AG09319 (cell line): ENCODE measurements around the gene MED10.
"Not testable (repeated sequence)": the region's sequence is repeated elsewhere in the genome, so short reads cannot be mapped to it uniquely, and the experiment has no call there.

Source experiments
- DNase-seq: peaks from one replicate; pipeline ENCODE4 v3.0.0-alpha.2; 2010; ENCODE audit warnings: low read depth; ENCODE audit errors: extremely low read depth
- TF ChIP-seq, protein P1 (sequence below): IDR thresholded peaks from 2 replicates; pipeline ENCODE4 v1.5.1; 2011; ENCODE audit warnings: low read depth, mild to moderate bottlenecking, inconsistent platforms, low read length, moderate library complexity

The MED10 gene

GRCh38 chr5:6373081-6373846 lies 5.1 kb downstream of the MED10 start:
- TF ChIP-seq, protein P1, sequence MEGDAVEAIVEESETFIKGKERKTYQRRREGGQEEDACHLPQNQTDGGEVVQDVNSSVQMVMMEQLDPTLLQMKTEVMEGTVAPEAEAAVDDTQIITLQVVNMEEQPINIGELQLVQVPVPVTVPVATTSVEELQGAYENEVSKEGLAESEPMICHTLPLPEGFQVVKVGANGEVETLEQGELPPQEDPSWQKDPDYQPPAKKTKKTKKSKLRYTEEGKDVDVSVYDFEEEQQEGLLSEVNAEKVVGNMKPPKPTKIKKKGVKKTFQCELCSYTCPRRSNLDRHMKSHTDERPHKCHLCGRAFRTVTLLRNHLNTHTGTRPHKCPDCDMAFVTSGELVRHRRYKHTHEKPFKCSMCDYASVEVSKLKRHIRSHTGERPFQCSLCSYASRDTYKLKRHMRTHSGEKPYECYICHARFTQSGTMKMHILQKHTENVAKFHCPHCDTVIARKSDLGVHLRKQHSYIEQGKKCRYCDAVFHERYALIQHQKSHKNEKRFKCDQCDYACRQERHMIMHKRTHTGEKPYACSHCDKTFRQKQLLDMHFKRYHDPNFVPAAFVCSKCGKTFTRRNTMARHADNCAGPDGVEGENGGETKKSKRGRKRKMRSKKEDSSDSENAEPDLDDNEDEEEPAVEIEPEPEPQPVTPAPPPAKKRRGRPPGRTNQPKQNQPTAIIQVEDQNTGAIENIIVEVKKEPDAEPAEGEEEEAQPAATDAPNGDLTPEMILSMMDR = no peak
- no peak for DNase-seq

GRCh38 chr5:6372251-6373080 lies 5.9 kb downstream of the MED10 start:
- DNase-seq = no peak
- TF ChIP-seq, protein P1 = no peak

DNA sequence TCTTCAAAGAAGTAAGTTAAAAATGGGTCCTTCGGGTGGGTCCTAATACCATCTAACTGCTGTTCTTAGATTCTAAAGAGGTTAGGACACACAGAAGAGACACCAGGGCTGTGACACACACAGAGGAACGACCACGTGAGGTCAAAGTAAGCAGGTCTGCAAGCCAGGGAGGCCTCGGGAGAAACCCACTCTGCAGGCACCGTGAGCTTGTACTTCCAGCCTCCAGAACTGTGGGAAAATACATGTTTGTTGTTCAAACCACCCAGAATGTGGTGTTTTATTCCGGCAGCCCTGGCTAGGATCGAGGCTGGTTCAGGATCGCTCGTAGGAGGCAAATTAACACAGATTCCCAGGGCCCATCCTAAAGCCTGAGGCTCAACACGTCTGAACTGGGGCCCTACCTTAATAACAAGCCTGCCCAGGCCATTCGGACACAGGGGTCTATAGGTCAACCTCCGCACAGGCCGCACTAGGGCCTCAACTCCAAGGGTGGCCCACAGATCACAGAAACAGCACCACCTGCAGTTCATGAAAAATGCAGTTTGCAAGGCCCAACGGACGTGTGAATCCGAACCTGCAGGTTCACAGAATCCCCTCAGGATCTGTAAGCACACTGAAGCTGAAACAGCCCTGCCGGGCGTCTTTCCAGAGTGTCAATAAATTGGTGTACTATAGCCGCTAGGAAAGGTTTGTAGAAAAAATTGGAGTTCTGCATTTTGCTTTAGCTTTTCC lies 7.1 kb downstream of the MED10 start:
- TF ChIP-seq, protein P1 = no peak
- DNase-seq = no peak

DNA sequence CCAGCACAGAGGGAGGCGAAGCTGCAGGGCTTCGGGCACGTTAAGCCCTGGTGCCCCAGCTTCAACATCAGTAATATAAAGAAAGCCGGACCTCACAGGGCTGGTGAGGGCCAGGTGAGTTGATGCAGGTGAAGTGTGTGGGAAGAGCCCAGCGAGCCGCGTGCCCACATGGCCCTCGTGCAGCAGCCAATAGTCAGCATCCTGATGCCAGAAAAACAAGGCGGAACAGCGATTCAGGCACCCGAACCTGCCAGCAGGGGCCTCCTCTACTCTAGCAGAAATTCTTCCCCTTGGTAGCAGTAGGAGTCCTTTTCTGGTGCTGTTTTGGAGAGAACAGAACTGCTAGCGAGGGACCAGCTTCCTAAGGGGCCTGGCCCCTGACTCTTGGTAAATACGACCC lies 7.8 kb downstream of the MED10 start:
- TF ChIP-seq, protein P1 = no peak
- DNase-seq = no peak

GRCh38 chr5:6365977-6366590 lies 12.3 kb downstream of the MED10 start:
- no peak for DNase-seq
- TF ChIP-seq, protein P1 = no peak

DNA sequence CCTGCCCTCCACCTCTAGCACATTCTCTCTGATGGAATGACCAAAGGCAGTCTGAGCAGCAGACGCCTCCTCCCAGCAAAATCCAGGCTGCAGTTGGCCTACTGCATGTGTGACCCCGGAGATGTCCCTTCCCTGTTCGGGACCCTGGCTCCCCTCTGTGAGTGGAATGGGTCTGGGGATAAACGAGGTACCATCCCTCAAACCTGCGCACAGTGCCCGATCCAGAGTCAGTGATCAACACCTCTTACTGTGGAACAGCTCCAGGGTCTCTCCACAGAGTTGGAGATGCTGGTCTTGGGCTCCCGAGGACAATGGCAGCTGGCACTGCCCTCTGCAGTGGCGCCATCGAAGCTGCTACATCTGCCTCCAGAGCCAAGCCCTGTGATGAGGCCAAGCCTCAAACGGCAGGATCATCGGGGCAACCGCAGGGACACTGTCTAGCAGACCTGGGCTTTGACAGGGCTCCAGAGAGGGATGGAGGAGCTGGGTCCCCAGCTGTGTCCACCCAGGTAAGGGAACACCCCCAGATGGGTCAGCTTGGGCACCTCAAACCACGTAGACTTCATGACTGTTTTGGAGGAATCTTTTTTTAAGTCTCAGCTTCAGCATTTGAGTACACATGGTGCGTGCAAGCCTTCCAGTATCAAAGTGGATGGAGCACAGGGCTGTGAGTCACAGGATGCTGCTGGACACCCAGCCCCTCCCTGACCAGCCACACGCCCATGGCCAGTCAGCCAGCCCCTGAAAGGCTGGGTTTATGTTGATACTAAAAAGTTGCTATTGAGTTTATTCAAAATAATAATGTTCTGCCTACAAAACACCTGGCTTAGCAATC lies 13.0 kb downstream of the MED10 start:
- DNase-seq = no peak
- TF ChIP-seq, protein P1 = no peak

- DNase-seq = not testable (repeated sequence)
Measured at GRCh38 chr5:6363454-6364011, 14.8 kb downstream of the MED10 start.
